HepG2 (cell line): ENCODE results near the gene TMEM97. TPM values are rescaled to one million over a fixed set of nuclear protein-coding genes. Genes with fewer than 3 reads are reported as not detected.
A peak's percentile ranks its signal among the peaks of the same experiment; 100 is the strongest.

Source experiments
- FOSL2 ChIP-seq: sonication (generic); formaldehyde crosslinking; IDR thresholded peaks from 2 replicates; pipeline ENCODE4 v1.4.0; 2020; ENCODE audit warnings: missing genetic modification reagents
- FOXJ3 ChIP-seq: sonication (generic); formaldehyde crosslinking; IDR thresholded peaks from 2 replicates; pipeline ENCODE4 v1.4.0; 2020; ENCODE audit warnings: missing genetic modification reagents, mild to moderate bottlenecking, borderline replicate concordance
- HMGXB4 ChIP-seq, 2 experiments: sonication (generic) in 1 of 2; formaldehyde crosslinking in 1 of 2; IDR thresholded peaks; 2 replicates each; pipeline versions ENCODE4 v1.4.0 to v1.6.1; 2018 to 2020; ENCODE audit warnings: missing genetic modification reagents in 2 of 2, borderline replicate concordance in 1 of 2, low read depth in 1 of 2, mild to moderate bottlenecking in 1 of 2, missing biosample characterization in 1 of 2
- KMT2A ChIP-seq: sonication (generic); formaldehyde crosslinking; IDR thresholded peaks from 2 replicates; pipeline ENCODE4 v1.4.0; 2020; ENCODE audit warnings: missing genetic modification reagents
- LRRFIP1 ChIP-seq: sonication (generic); formaldehyde crosslinking; conservative IDR thresholded peaks from 2 replicates; pipeline ENCODE4 v1.4.0; 2020; ENCODE audit warnings: missing genetic modification reagents
- MBD4 ChIP-seq: IDR thresholded peaks from 2 replicates; pipeline ENCODE4 v1.6.1; 2012; ENCODE audit warnings: low read length, inconsistent platforms, borderline replicate concordance
- POLR2AphosphoS2 ChIP-seq: IDR thresholded peaks from 2 replicates; pipeline ENCODE4 v1.6.1; 2011; ENCODE audit warnings: low read depth, low read length, improper control_type of control experiment
- RNF219 ChIP-seq: sonication (generic); formaldehyde crosslinking; IDR thresholded peaks from 2 replicates; pipeline ENCODE4 v1.5.0; 2020; ENCODE audit warnings: mild to moderate bottlenecking, missing genetic modification reagents
- SMAD1 ChIP-seq: sonication (generic); formaldehyde crosslinking; IDR thresholded peaks from 2 replicates; pipeline ENCODE4 v1.4.0; 2020; ENCODE audit warnings: missing genetic modification reagents, low read depth, mild to moderate bottlenecking, borderline replicate concordance
- TAF1 ChIP-seq: sonication (generic); formaldehyde crosslinking; IDR thresholded peaks from 2 replicates; pipeline ENCODE4 v1.4.0; 2020; ENCODE audit warnings: missing genetic modification reagents
- USF2 ChIP-seq, 2 experiments: sonication (generic) in 1 of 2; formaldehyde crosslinking in 1 of 2; IDR thresholded peaks; 2 replicates each; pipeline versions ENCODE4 v1.5.1 to v1.6.1; 2011 to 2020; ENCODE audit warnings: borderline replicate concordance in 1 of 2, low read depth in 1 of 2, low read length in 1 of 2, mild to moderate bottlenecking in 1 of 2, missing genetic modification reagents in 1 of 2, moderate library complexity in 1 of 2
- ZBTB43 ChIP-seq: sonication (generic); formaldehyde crosslinking; conservative IDR thresholded peaks from 2 replicates; pipeline ENCODE4 v1.4.0; 2020; ENCODE audit warnings: missing genetic modification reagents
- ZEB1 ChIP-seq: IDR thresholded peaks from 2 replicates; pipeline ENCODE4 v1.6.1; 2012; ENCODE audit warnings: mild to moderate bottlenecking, low read depth, inconsistent platforms; ENCODE audit not compliant: insufficient replicate concordance
- ZNF317 ChIP-seq: sonication (generic); formaldehyde crosslinking; IDR thresholded peaks from 2 replicates; pipeline ENCODE4 v1.5.0; 2020; ENCODE audit warnings: mild to moderate bottlenecking, missing genetic modification reagents
- polyA plus RNA-seq, 8 experiments: library from polyadenylated mRNA; depleted of rRNA in 3 of 8; stranded (reverse) in 7 of 8; unstranded in 1 of 8; fragments of >200 nt; fragmentation: Illumina TruSeq in 4 of 8; extraction: Trizol in 4 of 8; gene quantifications; 2 replicates each; pipeline versions ENCODE4 v1.2.1 to v1.2.3, GENCODE V29; 2011 to 2016; ENCODE audit warnings: low read depth in 4 of 8, missing spikeins in 1 of 8, mixed read lengths in 1 of 8; ENCODE audit not compliant: insufficient read depth in 1 of 8
- total RNA-seq, 5 experiments: library from RNA; depleted of rRNA; stranded (reverse); fragments of >200 nt; fragmentation: Illumina TruSeq; extraction: Trizol; gene quantifications; 2 replicates each; pipeline ENCODE4 v1.2.3, GENCODE V29; 2016; ENCODE audit warnings: low read depth in 1 of 5

The TMEM97 gene
- total and polyA plus RNA-seq, 2 of the 13 experiments (the other 11 are each of a cell fraction or from before 2014, with no cell fraction given), result 69.6 to 137 TPM

- no peak for TF ChIP-seq LRRFIP1
- TF ChIP-seq ZEB1, result peak; percentile 85
- TF ChIP-seq KMT2A (CRISPR knock-in tag), result peak; percentile 40; the same call in 1 of the 2 replicates
- TF ChIP-seq POLR2AphosphoS2, result no peak
- peak; percentile 53; the same call in 1 of the 2 replicates for TF ChIP-seq TAF1 (CRISPR knock-in tag)
- TF ChIP-seq FOXJ3 (CRISPR knock-in tag), result peak; percentile 83; the same call in 1 of the 2 replicates
- no peak for TF ChIP-seq RNF219 (CRISPR knock-in tag)
- peak; percentile 35; the same call in 1 of the 2 replicates for TF ChIP-seq ZNF317 (CRISPR knock-in tag)
- TF ChIP-seq USF2 (IDR thresholded peaks at IDR 0.05; ENCODE audit: low read depth, low read length), result no peak
- no peak for TF ChIP-seq USF2 (CRISPR knock-in tag; IDR thresholded peaks at IDR 0.05; ENCODE audit: borderline replicate concordance)
- TF ChIP-seq SMAD1 (CRISPR knock-in tag), result no peak
- TF ChIP-seq ZBTB43 (CRISPR knock-in tag), result 0 out of 2 replicates have a peak, but pooled peaks have one; percentile 6
- TF ChIP-seq MBD4, result no peak
- TF ChIP-seq FOSL2 (CRISPR knock-in tag), result peak; percentile 75
- peak in 1 of 2 experiments; percentile 54; a peak in 2 of 4 replicates for TF ChIP-seq HMGXB4 (CRISPR knock-in tag; IDR thresholded peaks at IDR 0.05; ENCODE audit: borderline replicate concordance in 1 of 2, low read depth in 1 of 2)
Observed at GRCh38 chr17:28370035-28370743, 51.2 kb downstream of the TMEM97 start, which contains the start of gene VTN (continued).
